H1 (cell line): Measurements from ENCODE around the gene COL20A1. TPM values are rescaled to one million over a fixed set of nuclear protein-coding genes. Genes with fewer than 3 reads are reported as not detected.

Source experiments
- CTCF ChIA-PET: fragments of 300-600 bp; sonication (Branson Sonifier 250); formaldehyde crosslinking; loops from one replicate; lab custom pipeline; 2021; ENCODE audit not compliant: partially characterized antibody; lab: Charles Lee
- POLR2A ChIA-PET: fragments of 300-600 bp; sonication (Branson Sonifier 250); formaldehyde crosslinking; loops from one replicate; lab custom pipeline; 2021; ENCODE audit warnings: inconsistent platforms; ENCODE audit not compliant: partially characterized antibody; lab: Charles Lee
- DNase-seq, 2 experiments: peaks; one replicate each; pipeline versions ENCODE4 v3.0.0 to v3.0.0-alpha.2; 2010 to 2022; ENCODE audit warnings: low spot score in 2 of 2, low read depth in 1 of 2, mixed read lengths in 1 of 2
- FAIRE-seq: peaks from 2 replicates; lab custom pipeline; 2011; peaks lifted over from hg19 to GRCh38; lab: Jason Lieb, UNC
- H2AFZ ChIP-seq: 2 replicates; pipeline ENCODE4 v1.8.1; 2012; ENCODE audit warnings: low read length, inconsistent platforms
- H2AK5ac ChIP-seq: 2 replicates; pipeline ENCODE4 v1.6.1; 2013; ENCODE audit warnings: low read depth, low read length
- H2BK120ac ChIP-seq: replicated peaks from 2 replicates; pipeline ENCODE3; 2013; ENCODE audit warnings: low read depth, low read length, inconsistent platforms
- H2BK12ac ChIP-seq: 2 replicates; pipeline ENCODE4 v1.6.1; 2013; ENCODE audit warnings: low read depth, low read length
- H2BK15ac ChIP-seq: 2 replicates; pipeline ENCODE4 v1.6.1; 2013; ENCODE audit warnings: low read length
- H2BK20ac ChIP-seq: 2 replicates; pipeline ENCODE4 v1.6.1; 2013; ENCODE audit warnings: low read length
- H2BK5ac ChIP-seq: 2 replicates; pipeline ENCODE4 v1.6.1; 2013; ENCODE audit warnings: low read depth, low read length
- H3K14ac ChIP-seq: 2 replicates; pipeline ENCODE4 v1.6.1; 2013; ENCODE audit warnings: inconsistent platforms; ENCODE audit not compliant: insufficient read length
- H3K18ac ChIP-seq: 2 replicates; pipeline ENCODE4 v1.6.1; 2013; ENCODE audit warnings: low read length; ENCODE audit errors: extremely low read depth
- H3K23ac ChIP-seq: 2 replicates; pipeline ENCODE4 v1.6.1; 2013; ENCODE audit warnings: inconsistent platforms; ENCODE audit not compliant: insufficient read length
- H3K23me2 ChIP-seq: 2 replicates; pipeline ENCODE4 v1.6.1; 2013; ENCODE audit warnings: low read depth, low read length
- H3K27ac ChIP-seq: 2 replicates; pipeline ENCODE4 v1.6.1; 2011; ENCODE audit warnings: low read depth, low read length, inconsistent platforms
- H3K27me3 ChIP-seq, 4 experiments: replicated peaks in 1 of 4; 1 replicate in 1 of 4; 2 replicates in 3 of 4; pipeline versions ENCODE4 v1.6.1 to v1.8.1; 2011 to 2013; ENCODE audit warnings: low read length in 3 of 4, mild to moderate bottlenecking in 3 of 4, inconsistent platforms in 2 of 4, mixed read lengths in 2 of 4, moderate library complexity in 1 of 4; ENCODE audit not compliant: control insufficient read depth in 3 of 4, insufficient read depth in 3 of 4; ENCODE audit errors: extremely low read depth in 1 of 4
- H3K36me3 ChIP-seq, 4 experiments: 2 replicates each; pipeline versions ENCODE4 v1.6.1 to v1.8.1; 2011 to 2013; ENCODE audit warnings: mild to moderate bottlenecking in 4 of 4, low read length in 3 of 4, moderate library complexity in 2 of 4, control low read depth in 1 of 4, inconsistent platforms in 1 of 4; ENCODE audit not compliant: insufficient read depth in 4 of 4, control insufficient read depth in 2 of 4
- H3K4ac ChIP-seq: replicated peaks from 2 replicates; pipeline ENCODE3; 2013; ENCODE audit warnings: low read length, low read depth, mixed read lengths, inconsistent platforms; ENCODE audit not compliant: insufficient read length
- H3K4me1 ChIP-seq, 4 experiments: replicated peaks in 1 of 4; 1 replicate in 1 of 4; 2 replicates in 3 of 4; pipeline versions ENCODE4 v1.6.1 to v1.8.1; 2011 to 2013; ENCODE audit warnings: low read length in 3 of 4, inconsistent platforms in 2 of 4, mixed read lengths in 1 of 4; ENCODE audit not compliant: insufficient read depth in 4 of 4, control insufficient read depth in 3 of 4
- H3K4me2 ChIP-seq, 2 experiments: 2 replicates each; pipeline versions ENCODE4 v1.6.1 to v1.8.1; 2011 to 2013; ENCODE audit warnings: low read depth in 2 of 2, low read length in 2 of 2, control low read depth in 1 of 2, inconsistent platforms in 1 of 2, mild to moderate bottlenecking in 1 of 2; ENCODE audit not compliant: insufficient read depth in 1 of 2
- H3K4me3 ChIP-seq, 4 experiments: fragments of 200-600, 300-600 bp in 1 of 4; sonication (generic), shearing (Covaris generic), sonication (Bioruptor Twin) in 1 of 4; 2 replicates each; pipeline versions ENCODE4 v1.5.1 to v1.8.1; 2011 to 2016; ENCODE audit warnings: low read length in 4 of 4, low read depth in 3 of 4, control low read depth in 2 of 4, inconsistent platforms in 2 of 4, mild to moderate bottlenecking in 2 of 4, mixed read lengths in 1 of 4, moderate library complexity in 1 of 4; ENCODE audit not compliant: insufficient read depth in 2 of 4; ENCODE audit errors: extremely low read depth in 1 of 4
- H3K56ac ChIP-seq: replicated peaks from 2 replicates; pipeline ENCODE3; 2013; ENCODE audit warnings: low read depth, mild to moderate bottlenecking, mixed read lengths, low read length, inconsistent platforms; ENCODE audit not compliant: insufficient read length
- H3K79me1 ChIP-seq: 2 replicates; pipeline ENCODE4 v1.6.1; 2013; ENCODE audit warnings: low read depth, low read length, control low read depth
- H3K79me2 ChIP-seq, 2 experiments: 2 replicates each; pipeline versions ENCODE4 v1.6.1 to v1.8.1; 2012 to 2013; ENCODE audit warnings: low read length in 2 of 2, mild to moderate bottlenecking in 2 of 2, inconsistent platforms in 1 of 2; ENCODE audit not compliant: insufficient read depth in 2 of 2, control insufficient read depth in 1 of 2
- H3K9ac ChIP-seq, 4 experiments: replicated peaks in 1 of 4; 1 replicate in 1 of 4; 2 replicates in 3 of 4; pipeline versions ENCODE4 v1.6.1 to v1.8.1; 2011 to 2013; ENCODE audit warnings: low read depth in 3 of 4, low read length in 3 of 4, control low read depth in 2 of 4, mild to moderate bottlenecking in 2 of 4, moderate library complexity in 2 of 4, inconsistent platforms in 1 of 4; ENCODE audit errors: extremely low read depth in 1 of 4
- H3K9me3 ChIP-seq, 2 experiments: 2 replicates each; pipeline versions ENCODE4 v1.6.1 to v1.8.1; 2012 to 2013; ENCODE audit warnings: mild to moderate bottlenecking in 2 of 2, moderate library complexity in 2 of 2, control low read depth in 1 of 2, inconsistent platforms in 1 of 2, low read depth in 1 of 2, low read length in 1 of 2, mixed read lengths in 1 of 2; ENCODE audit not compliant: insufficient read depth in 2 of 2
- H4K20me1 ChIP-seq, 2 experiments: replicated peaks in 1 of 2; 2 replicates each; pipeline versions ENCODE3 to v1.8.1; 2011 to 2013; ENCODE audit warnings: inconsistent platforms in 2 of 2, low read length in 2 of 2, mild to moderate bottlenecking in 1 of 2; ENCODE audit not compliant: insufficient read depth in 2 of 2, control insufficient read depth in 1 of 2
- H4K5ac ChIP-seq: 2 replicates; pipeline ENCODE4 v1.6.1; 2013; ENCODE audit warnings: low read length, low read depth, mixed read lengths, inconsistent platforms; ENCODE audit not compliant: insufficient read length
- H4K8ac ChIP-seq: 2 replicates; pipeline ENCODE4 v1.8.0; 2013; ENCODE audit warnings: mild to moderate bottlenecking, moderate library complexity, low read length, inconsistent platforms; ENCODE audit not compliant: insufficient read depth; ENCODE audit errors: extremely low read depth
- H4K91ac ChIP-seq: replicated peaks from 2 replicates; pipeline ENCODE3; 2013; ENCODE audit warnings: low read length, mixed read lengths, inconsistent platforms; ENCODE audit not compliant: insufficient read length
- GTF2F1 ChIP-seq: IDR thresholded peaks from 2 replicates; pipeline ENCODE4 v1.6.1; 2012; ENCODE audit warnings: low read depth, low read length, improper control_type of control experiment, borderline replicate concordance
- JUND ChIP-seq: IDR thresholded peaks from 2 replicates; pipeline ENCODE4 v1.6.1; 2011; ENCODE audit warnings: mild to moderate bottlenecking, improper control_type of control experiment, low read length
- RBBP5 ChIP-seq: IDR thresholded peaks from 2 replicates; pipeline ENCODE4 v1.7.1; 2012; ENCODE audit warnings: low read depth, mild to moderate bottlenecking, inconsistent platforms, low read length, moderate library complexity, borderline replicate concordance
- RFX5 ChIP-seq: IDR thresholded peaks from 2 replicates; pipeline ENCODE4 v1.6.1; 2011; ENCODE audit warnings: low read depth, low read length, improper control_type of control experiment, borderline replicate concordance
- SIRT6 ChIP-seq: IDR thresholded peaks from one replicate; pipeline ENCODE4 v1.7.1; 2012; ENCODE audit warnings: low read length, inconsistent platforms
- WGBS, 2 experiments: shearing (Covaris generic) in 1 of 2; methylation state at CpG; one replicate each; pipeline versions ENCODE4 v1.1.6 to v1.1.7; 2013 to 2015; ENCODE audit warnings: low lambda C conversion rate in 2 of 2, mixed read lengths in 2 of 2, inconsistent platforms in 1 of 2, low coverage in 1 of 2, missing lambda C conversion rate in 1 of 2; ENCODE audit not compliant: insufficient replicate concordance in 2 of 2, insufficient coverage in 1 of 2, insufficient read length in 1 of 2; ENCODE audit errors: extremely low coverage in 1 of 2, missing lambda C conversion rate in 1 of 2; 5-methylcytosine and 5-hydroxymethylcytosine counted together
- polyA plus RNA-seq, 7 experiments: library from polyadenylated mRNA; depleted of rRNA in 3 of 7; stranded (reverse) in 5 of 7; unstranded in 2 of 7; fragments of >200 nt in 5 of 7; fragments of 200-250 nt in 2 of 7; gene quantifications; 1 replicate in 5 of 7; 2 replicates in 1 of 7; 4 replicates in 1 of 7; pipeline versions ENCODE4 v1.2.1 to v1.2.3, GENCODE V29; 2011 to 2013; ENCODE audit warnings: missing spikeins in 2 of 7, mixed read lengths in 2 of 7
- total RNA-seq: library from RNA; stranded (reverse); fragmentation: NEBNext Ultra II Directional; extraction: Animal tissue kit (Norgen Biotek cat#: 25700); gene quantifications from 2 replicates; pipeline ENCODE4 v1.2.1, GENCODE V29; 2021

The COL20A1 gene
- total and polyA plus RNA-seq, 2 of the 8 experiments (the other 6 are each of a cell fraction or from before 2014, with no cell fraction given) = 0.19 to 0.21 TPM

GRCh38 chr20:63363013-63363957, 70.3 kb downstream of the COL20A1 start:
- H3K79me1 ChIP-seq = no peaks in the 10 kb centered on the region
- no peak overlapping the region for H3K27ac ChIP-seq
- H3K56ac ChIP-seq = no peak overlapping the region
- no peak overlapping the region for H3K4me3 ChIP-seq
- no peak for FAIRE-seq
- H3K36me3 ChIP-seq = no peaks in the 10 kb centered on the region
- WGBS, 2 experiments = 82% methylated on average over 22 of the region's 23 CpGs; no CpG with 5 or more reads in 1 of the 2 experiments
- no peak overlapping the region; a peak in 1 of 4 replicates for H3K4me2 ChIP-seq
- H3K4ac ChIP-seq = peak overlapping the region; percentile 19
- no peak overlapping the region for H4K5ac ChIP-seq
- H3K4me1 ChIP-seq = peaks cover 0 to 21% (median 15%) of the 10 kb centered on the region in 4 experiments; a peak in 6 of 7 replicates
- no peak overlapping the region for H2BK120ac ChIP-seq
- H4K20me1 ChIP-seq = no peaks in the 10 kb centered on the region
- no peaks in the 10 kb centered on the region for H3K9me3 ChIP-seq
- H3K9ac ChIP-seq = no peak overlapping the region
- H4K91ac ChIP-seq = no peak overlapping the region
- no peak overlapping the region for H3K23ac ChIP-seq
- H4K8ac ChIP-seq = peak overlapping the region; percentile 58; the same call in 1 of the 2 replicates
- H2BK20ac ChIP-seq = peak overlapping the region; percentile 90; the same call in 1 of the 2 replicates
- TF ChIP-seq JUND = no peak
- TF ChIP-seq SIRT6 = no peak
- TF ChIP-seq RFX5 = no peak
- TF ChIP-seq RBBP5 = no peak
- no peak for TF ChIP-seq GTF2F1
- H2BK12ac ChIP-seq = peak overlapping the region; percentile 84; the same call in 1 of the 2 replicates
- peak overlapping the region; percentile 66; the same call in 1 of the 2 replicates for H2BK5ac ChIP-seq
- no peak overlapping the region for H3K14ac ChIP-seq
- H3K27me3 ChIP-seq = peaks cover 0 to 29% (median 18%) of the 10 kb centered on the region in 4 experiments; a peak in 6 of 7 replicates
- no peak overlapping the region; the same call in 1 of the 2 replicates for H3K18ac ChIP-seq
- no peak overlapping the region for H2AK5ac ChIP-seq
- no peak for DNase-seq
- no peaks in the 10 kb centered on the region for H3K79me2 ChIP-seq
- peak overlapping the region; percentile 72; the same call in 1 of the 2 replicates for H2BK15ac ChIP-seq
- H2AFZ ChIP-seq = no peak overlapping the region
- peaks cover 10% of the 10 kb centered on the region; the same call in 1 of the 2 replicates for H3K23me2 ChIP-seq
- CTCF ChIA-PET = interaction anchor here (0.8 to 8.1 kb wide), 12 partner anchors 12 to 128 kb away, joined by 3 to 85 read pairs (median 3); no protein-coding TSS in a partner anchor
- POLR2A ChIA-PET = interaction anchor here (1.1 to 1.8 kb wide), 3 partner anchors 13 to 109 kb away, joined by 3 to 9 read pairs (median 7); partner anchors contain the start of gene NKAIN4
